K562 (cell line): ENCODE data around the gene NCCRP1.

Source experiments
- CREM ChIP-seq: IDR thresholded peaks from 2 replicates; pipeline ENCODE4 v1.6.1; 2014; ENCODE audit warnings: antibody characterized with exemption, low read depth
- EZH2 ChIP-seq: IDR thresholded peaks from 2 replicates; pipeline ENCODE4 v1.6.1; 2012; ENCODE audit warnings: low read depth, mild to moderate bottlenecking, inconsistent platforms, low read length, borderline replicate concordance
- HDAC8 ChIP-seq: fragments of 450-650 bp; IDR thresholded peaks from 2 replicates; pipeline ENCODE4 v1.6.1; 2016; ENCODE audit warnings: mild to moderate bottlenecking, missing genetic modification characterization, moderate library complexity, missing compliant biosample characterization
- NCOA1 ChIP-seq: fragments of 450-650 bp; IDR thresholded peaks from 2 replicates; pipeline ENCODE4 v1.6.1; 2016; ENCODE audit warnings: low read depth
- PCBP2 ChIP-seq: fragments of 200-400 bp; formaldehyde crosslinking; IDR thresholded peaks from 2 replicates; pipeline ENCODE4 v1.6.1; 2018; ENCODE audit warnings: low read length, low read depth, mild to moderate bottlenecking, moderate library complexity; ENCODE audit not compliant: poor library complexity, severe bottlenecking
- POLR2AphosphoS5 ChIP-seq: IDR thresholded peaks from 2 replicates; pipeline ENCODE4 v1.6.1; 2011; ENCODE audit warnings: mild to moderate bottlenecking, low read depth, low read length, moderate library complexity; ENCODE audit not compliant: control insufficient read depth, insufficient read depth
- ZFX ChIP-seq: sonication (generic); formaldehyde crosslinking; IDR thresholded peaks from 2 replicates; pipeline ENCODE4 v1.8.0; 2022; ENCODE audit warnings: mild to moderate bottlenecking, missing genetic modification reagents, moderate library complexity
- TF ChIP-seq, protein P1 (sequence below): fragments of 450-650 bp; IDR thresholded peaks from 2 replicates; pipeline ENCODE4 v1.6.1; 2016; ENCODE audit warnings: mild to moderate bottlenecking
- TF ChIP-seq, protein P2 (sequence below), 3 experiments: IDR thresholded peaks in 2 of 3; conservative IDR thresholded peaks in 1 of 3; 2 replicates each; pipeline ENCODE4 v1.5.1; 2011 to 2012; ENCODE audit warnings: low read length in 3 of 3, mild to moderate bottlenecking in 3 of 3, control low read depth in 2 of 3, improper control_type of control experiment in 1 of 3, inconsistent platforms in 1 of 3, low read depth in 1 of 3, mixed read lengths in 1 of 3, moderate library complexity in 1 of 3; ENCODE audit not compliant: insufficient read depth in 2 of 3
- TF ChIP-seq, protein P3 (sequence below): fragments of 250-450 bp; sonication (Bioruptor Pico); IDR thresholded peaks from 2 replicates; pipeline ENCODE4 v1.4.0; 2020

DNA sequence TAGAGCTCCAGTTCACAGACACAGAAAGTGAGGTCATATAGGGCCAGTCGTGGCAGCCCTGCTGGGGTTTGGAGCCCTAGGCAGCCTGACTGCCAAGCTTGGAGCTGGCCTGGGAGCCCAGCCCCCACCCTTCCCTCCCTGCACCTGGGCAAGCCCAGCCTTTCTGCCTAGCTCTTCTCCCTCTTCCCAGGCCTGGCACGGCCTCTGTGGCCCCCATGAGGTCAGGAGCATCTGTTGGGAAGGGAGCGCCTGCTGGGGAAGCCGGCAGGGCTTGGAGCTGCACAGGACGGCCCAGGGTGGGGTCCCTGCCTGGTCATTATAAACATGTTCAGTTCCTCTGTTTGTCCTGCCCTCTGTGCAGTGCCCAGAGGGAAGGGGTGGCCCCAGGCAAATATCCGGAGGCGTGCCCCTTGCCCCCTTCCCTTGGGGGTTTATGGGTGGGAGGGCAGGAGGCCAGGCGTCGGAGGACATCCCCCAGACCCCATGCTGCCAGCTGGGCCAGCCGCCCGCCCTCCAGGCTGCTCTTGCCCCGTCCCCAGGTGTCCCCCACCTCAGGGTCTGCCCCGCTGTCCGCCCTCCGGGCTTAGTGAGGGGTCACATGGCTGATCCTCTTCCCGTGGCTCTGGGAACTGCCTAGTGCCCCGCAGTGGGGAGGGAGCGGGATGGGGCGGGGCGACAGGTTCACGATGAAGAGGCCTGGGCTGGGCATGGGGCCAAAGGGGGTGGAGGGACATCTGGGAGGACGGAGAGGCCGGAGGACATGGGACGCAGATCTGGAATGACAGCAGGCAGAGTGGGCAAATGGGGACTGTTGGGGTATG, 30.0 kb upstream of the NCCRP1 start:
- TF ChIP-seq PCBP2 (no peak), NCOA1 (no peak), HDAC8 (tag) (no peak), EZH2 (no peak), ZFX (CRISPR knock-in tag) (no peak), POLR2AphosphoS5 (no peak), CREM (no peak)
- TF ChIP-seq, protein P1, sequence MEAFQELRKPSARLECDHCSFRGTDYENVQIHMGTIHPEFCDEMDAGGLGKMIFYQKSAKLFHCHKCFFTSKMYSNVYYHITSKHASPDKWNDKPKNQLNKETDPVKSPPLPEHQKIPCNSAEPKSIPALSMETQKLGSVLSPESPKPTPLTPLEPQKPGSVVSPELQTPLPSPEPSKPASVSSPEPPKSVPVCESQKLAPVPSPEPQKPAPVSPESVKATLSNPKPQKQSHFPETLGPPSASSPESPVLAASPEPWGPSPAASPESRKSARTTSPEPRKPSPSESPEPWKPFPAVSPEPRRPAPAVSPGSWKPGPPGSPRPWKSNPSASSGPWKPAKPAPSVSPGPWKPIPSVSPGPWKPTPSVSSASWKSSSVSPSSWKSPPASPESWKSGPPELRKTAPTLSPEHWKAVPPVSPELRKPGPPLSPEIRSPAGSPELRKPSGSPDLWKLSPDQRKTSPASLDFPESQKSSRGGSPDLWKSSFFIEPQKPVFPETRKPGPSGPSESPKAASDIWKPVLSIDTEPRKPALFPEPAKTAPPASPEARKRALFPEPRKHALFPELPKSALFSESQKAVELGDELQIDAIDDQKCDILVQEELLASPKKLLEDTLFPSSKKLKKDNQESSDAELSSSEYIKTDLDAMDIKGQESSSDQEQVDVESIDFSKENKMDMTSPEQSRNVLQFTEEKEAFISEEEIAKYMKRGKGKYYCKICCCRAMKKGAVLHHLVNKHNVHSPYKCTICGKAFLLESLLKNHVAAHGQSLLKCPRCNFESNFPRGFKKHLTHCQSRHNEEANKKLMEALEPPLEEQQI: no peak
- TF ChIP-seq, protein P2, sequence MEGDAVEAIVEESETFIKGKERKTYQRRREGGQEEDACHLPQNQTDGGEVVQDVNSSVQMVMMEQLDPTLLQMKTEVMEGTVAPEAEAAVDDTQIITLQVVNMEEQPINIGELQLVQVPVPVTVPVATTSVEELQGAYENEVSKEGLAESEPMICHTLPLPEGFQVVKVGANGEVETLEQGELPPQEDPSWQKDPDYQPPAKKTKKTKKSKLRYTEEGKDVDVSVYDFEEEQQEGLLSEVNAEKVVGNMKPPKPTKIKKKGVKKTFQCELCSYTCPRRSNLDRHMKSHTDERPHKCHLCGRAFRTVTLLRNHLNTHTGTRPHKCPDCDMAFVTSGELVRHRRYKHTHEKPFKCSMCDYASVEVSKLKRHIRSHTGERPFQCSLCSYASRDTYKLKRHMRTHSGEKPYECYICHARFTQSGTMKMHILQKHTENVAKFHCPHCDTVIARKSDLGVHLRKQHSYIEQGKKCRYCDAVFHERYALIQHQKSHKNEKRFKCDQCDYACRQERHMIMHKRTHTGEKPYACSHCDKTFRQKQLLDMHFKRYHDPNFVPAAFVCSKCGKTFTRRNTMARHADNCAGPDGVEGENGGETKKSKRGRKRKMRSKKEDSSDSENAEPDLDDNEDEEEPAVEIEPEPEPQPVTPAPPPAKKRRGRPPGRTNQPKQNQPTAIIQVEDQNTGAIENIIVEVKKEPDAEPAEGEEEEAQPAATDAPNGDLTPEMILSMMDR (IDR thresholded peaks at IDR 0.05 in 2 of 3, conservative IDR thresholded peaks at IDR 0.05 in 1 of 3; ENCODE audit: insufficient read depth in 2 of 3, low read depth in 1 of 3, low read length in 3 of 3): no peak
- TF ChIP-seq, protein P3, sequence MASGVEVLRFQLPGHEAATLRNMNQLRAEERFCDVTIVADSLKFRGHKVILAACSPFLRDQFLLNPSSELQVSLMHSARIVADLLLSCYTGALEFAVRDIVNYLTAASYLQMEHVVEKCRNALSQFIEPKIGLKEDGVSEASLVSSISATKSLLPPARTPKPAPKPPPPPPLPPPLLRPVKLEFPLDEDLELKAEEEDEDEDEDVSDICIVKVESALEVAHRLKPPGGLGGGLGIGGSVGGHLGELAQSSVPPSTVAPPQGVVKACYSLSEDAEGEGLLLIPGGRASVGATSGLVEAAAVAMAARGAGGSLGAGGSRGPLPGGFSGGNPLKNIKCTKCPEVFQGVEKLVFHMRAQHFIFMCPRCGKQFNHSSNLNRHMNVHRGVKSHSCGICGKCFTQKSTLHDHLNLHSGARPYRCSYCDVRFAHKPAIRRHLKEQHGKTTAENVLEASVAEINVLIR (CRISPR knock-in tag): no peak
